GM21723 (cell line): ENCODE data around the gene AK4.
"Not testable (repeated sequence)": the region's sequence is repeated elsewhere in the genome, so short reads cannot be mapped to it uniquely, and the experiment has no call there.

Source experiments
- ATAC-seq: cut with Tn5 transposase; IDR thresholded peaks from one replicate; pipeline ENCODE4 v1.9.1; 2021; ENCODE audit warnings: mild to moderate bottlenecking, moderate library complexity; ENCODE audit not compliant: unreplicated experiment

Gene AK4

DNA sequence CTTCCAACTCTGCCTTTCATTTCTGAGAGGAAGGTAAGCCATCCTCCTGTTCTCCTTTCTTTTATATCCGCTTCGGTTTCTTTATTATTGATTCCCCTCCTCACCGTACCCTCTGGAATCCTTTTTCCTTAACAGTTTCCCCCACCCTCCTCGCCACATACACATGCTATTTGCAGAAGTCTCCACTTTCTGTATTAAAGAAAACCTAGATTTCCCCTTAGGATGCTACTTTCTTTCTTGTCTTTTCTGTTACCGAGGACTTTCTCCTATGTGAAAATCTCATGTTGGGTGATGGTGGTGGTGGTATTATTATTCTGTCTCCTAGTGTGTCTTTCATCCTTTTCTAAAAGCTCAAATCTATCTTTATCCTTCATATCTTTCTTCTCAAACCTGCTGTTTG, 62.3 kb downstream of the AK4 start:
- no peak for ATAC-seq

DNA sequence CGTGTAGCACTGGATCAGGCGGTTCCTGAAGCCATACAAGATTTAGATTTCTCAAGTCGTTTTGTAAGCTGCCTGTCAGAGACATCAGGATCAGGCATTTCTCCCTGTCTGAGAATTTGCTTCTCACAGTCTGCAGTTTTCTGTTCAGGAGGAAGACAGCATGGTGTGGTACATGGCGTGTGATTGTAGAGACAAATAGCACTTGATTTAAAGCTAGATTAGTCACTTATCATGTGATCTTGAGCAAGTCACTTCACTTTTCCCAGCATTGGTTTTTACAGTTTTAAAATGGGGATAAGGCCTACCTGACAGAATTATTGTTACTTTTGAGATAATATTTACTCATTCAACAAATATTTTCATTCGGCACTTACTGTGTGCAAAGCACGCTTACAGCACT, 63.3 kb downstream of the AK4 start:
- no peak for ATAC-seq

DNA sequence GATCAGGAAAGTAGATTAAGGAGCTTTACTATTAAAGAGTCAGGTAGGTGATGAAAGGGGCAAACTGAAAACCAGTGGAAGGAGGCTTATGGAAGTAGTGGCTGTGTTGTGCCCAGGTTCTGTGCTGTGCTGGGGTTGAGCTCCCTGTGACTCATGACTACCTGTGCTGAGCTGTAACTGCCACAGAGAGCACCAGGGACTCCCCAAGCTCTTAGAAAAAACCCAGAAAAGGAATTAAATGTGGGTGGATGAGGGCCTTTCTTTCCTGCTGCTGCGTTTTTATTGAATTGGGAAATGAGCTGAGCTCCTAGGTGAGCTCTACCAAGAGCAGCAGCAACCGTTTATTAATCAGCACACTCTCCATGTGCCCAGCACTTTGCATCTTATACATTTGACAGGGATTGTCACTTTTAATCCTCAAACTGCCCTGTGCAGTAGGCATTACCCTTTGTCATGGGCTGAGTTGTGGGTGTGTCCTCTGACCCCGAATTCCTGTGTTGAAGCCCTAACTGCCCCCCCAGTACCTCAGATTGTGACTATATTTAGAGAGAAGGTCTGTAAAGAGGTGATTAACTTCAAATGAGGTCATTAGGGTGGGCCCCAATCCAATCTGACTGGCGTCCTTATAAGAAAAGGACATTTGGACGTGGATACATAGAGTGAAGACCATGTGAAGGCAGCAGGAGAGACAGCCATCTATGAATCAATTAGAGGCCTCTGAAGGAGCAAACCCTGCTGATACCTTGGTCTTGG, 65.4 kb downstream of the AK4 start:
- no peak for ATAC-seq

DNA sequence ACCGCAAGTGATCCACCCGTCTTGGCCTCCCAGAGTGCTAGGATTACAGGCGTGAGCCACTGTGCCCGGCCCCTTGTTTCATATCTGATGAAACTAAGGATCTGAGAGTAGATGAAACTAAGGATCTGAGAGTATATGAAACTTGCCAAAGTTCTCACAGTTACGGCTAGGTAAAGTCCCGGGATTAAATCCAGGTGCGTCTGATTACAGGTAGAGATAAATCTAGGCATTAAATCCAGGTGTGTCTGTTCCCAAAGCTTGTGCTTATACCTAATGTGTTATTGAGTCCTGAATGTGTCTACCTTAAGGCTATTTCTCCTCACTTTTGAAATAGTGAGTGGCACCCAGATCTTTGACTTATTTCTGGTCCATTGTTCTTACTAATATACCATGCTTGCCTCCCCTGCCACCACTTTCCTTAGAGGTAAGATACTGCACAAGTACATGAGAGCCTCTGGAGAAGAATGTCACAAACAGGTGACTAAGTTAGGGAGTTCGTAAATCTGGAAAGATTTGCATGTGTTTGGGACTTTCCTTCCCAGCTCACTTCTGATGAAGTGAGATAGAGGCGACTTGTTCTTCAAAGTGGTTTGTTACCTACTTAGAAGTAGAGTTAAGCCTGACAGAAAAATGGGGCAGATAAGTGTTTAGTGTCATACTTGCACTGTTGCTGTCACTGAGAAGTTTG, 66.5 kb downstream of the AK4 start:
- ATAC-seq = no peak

DNA sequence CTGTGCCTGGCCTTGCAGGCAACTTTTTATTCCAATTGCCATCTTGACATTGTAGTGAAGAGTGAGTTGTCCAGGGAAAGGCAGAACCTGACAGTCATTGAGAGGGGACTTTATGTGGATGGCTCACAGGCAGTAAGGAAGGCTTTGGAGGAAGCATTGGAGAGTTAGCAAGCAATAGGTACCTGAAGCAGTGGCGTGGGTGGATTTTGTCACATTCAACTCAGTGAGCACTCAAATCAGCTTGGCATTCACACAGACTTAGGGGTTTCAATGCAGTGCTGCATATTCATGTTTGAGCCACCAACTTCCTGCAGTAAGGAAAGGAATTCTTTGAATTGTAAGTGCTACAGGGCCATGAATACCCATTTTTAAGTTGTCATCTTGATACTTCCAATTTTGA, 69.0 kb downstream of the AK4 start:
- no peak for ATAC-seq

DNA sequence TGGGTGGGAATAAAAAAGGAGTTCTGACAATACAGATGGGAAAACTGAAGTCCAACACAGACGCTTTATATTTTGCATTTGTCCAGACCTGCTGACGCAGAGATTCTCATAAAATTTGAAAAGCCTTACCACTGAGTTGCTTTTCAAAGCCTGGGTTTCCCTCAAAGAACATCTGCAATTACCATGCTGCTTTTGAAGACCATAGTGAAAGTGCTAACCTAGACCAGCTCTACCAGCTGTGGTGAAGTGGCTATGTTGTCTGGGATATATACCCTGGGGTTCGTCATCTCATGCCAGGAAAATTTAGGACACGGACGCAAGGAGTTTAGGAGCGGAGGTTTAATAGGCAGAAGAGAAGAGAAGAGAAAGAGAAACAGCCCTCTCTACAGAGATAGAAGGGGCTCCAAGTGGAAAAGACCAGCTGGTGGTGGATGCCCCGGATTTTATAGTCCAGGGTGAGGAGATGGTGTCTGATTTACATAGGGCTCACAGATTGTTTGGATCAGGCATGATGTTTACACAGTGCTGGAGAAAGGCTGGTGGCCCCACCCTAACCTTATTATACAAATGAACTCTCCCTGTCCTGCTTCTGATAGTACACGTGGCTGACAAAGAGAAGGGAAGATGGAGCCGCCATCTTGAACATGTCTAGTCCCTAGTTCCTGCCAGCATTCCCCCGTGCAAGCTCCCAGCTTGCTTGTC, 73.8 kb downstream of the AK4 start:
- no peak for ATAC-seq

DNA sequence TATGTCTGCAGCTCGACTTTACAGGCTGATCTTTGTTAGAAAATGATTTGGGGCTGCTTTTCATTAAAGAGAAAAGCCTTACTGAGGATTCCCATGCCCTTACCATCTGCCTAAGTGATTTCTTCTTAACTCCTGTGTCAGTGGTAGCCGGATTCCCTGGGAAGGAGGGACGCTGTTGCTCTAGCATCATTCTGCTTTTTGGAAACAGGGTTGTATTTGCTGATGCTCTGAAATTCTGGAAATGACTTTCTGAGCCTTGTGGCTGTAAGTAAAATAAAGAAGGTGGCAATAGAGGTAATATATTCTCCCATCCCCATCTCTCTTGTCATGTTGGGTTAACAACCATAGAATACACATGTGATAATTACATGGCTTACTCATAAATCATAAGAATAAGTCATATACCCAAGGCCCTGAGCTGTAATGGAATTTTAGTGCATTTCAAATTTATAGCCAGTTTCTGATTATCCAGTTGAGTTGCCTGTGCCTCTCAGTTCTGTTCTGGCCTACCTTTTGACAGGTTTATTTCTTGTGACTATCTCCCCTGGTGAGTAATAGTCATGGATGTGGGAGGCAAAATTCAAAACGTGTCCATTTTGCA, 74.4 kb downstream of the AK4 start:
- ATAC-seq = no peak

DNA sequence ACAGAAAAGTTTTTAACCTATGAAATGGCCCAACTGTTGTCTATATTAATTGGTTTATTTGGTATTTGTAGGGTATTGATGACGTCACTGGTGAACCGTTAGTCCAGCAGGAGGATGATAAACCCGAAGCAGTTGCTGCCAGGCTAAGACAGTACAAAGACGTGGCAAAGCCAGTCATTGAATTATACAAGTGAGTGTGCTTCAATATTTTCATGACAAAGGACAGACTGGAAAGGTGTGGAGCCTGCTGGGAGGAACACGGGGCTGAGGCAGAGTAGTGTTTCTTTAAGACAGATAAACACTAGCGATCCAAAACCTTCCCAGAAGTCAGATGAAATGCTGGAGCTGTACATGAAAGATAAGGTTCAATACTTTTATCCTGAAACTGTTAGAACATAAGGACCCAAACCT, 76.7 kb downstream of the AK4 start:
- no peak for ATAC-seq

DNA sequence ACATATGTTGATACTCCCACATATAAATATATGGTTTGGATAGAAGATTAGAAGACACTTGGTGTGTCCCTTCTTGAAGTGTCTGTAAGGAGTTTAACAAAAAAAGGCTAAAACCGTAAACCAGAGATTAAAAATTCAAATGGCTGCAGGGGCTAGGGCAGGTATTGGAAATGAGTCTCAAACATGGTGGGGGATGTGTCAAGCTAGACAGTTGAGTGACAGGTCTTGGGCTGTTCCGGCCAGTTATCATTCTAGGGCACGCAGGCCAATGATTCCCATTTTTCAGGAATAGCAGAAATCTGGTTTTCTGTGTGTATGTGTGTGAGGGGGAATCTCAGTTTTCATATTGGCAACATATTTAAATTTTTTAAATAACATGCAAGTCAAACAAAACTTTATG, 77.2 kb downstream of the AK4 start:
- ATAC-seq = no peak

DNA sequence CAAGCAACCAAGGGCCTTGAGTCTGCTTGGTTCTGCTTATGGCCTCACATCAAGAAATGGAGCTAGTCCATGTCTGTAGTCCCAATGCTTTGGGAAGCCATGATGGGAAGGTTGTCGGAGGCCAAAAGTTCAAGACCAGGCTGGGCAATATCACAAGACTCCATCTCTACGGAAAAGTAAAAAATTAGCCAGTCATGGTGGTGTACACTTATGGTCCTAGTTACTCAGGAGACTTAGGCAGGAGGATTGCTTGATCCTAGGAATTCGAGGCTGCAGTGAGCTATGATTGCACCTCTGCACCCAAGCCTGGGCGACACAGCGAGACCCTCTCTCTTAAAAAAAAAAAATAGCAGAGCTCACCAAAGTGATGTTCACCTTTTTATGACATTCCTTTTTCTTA, 81.2 kb downstream of the AK4 start:
- no peak for ATAC-seq

DNA sequence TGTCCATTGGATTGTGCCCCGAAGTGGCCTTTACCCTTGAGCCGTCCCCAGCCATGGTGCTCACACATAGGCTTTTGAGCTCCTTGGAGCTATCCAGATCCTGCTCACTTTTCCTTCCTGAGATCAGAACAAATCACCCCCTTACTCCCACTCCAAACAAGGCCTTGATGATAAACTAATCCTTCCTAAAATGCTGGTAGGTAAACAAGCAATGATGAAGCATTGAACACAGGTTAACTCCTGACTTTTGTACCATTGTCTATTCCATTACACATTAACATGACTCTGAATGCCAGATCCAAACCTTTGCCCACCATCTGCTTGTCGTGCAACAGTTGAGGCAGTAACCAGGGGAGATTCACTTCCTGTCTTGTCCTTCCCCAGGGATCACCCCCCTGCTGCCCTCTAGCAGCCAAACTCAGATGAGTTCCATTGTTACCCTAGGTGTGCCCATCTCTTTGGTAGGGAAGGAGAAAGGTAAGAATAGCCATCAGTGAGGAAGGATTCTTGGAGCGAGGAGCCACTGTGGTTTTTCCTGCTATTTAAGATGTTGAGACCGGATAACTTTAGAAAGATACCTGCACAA, 81.8 kb downstream of the AK4 start:
- ATAC-seq = no peak

DNA sequence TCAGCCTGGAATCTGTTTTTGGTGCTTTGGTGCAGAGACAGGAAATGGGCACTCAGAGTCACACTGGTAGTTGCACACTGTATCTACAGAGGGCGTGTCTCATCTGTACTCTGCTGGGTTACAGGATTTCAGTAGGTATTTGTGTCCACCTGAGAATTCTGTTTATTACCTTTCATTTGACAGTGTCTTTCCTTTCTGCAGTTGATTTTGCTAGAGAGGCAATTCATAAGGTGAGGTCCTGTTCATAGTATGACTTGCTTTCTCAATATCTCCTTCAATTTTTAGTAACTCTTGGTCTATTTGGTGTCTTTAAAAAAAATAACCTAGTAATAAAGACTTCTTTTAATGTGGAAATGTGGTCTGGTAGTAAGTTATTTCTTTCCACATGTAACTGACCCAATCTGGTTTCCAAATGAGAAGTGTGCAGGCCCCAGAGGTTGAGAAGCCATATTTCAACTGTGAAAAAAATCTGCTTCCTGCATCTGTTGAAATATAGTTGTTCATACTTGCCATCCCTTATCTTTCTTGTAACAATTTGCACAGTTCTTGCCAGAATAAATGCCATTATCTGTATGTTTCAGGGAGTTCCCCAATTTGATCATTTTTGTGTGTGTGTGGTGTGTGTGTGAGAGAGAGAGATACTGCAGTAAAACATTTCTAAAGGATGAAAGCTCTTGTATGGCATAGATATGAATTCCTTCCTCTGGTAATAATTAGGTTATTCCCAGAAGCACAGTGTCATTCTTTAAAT, 82.9 kb downstream of the AK4 start:
- peak; percentile 75 for ATAC-seq

DNA sequence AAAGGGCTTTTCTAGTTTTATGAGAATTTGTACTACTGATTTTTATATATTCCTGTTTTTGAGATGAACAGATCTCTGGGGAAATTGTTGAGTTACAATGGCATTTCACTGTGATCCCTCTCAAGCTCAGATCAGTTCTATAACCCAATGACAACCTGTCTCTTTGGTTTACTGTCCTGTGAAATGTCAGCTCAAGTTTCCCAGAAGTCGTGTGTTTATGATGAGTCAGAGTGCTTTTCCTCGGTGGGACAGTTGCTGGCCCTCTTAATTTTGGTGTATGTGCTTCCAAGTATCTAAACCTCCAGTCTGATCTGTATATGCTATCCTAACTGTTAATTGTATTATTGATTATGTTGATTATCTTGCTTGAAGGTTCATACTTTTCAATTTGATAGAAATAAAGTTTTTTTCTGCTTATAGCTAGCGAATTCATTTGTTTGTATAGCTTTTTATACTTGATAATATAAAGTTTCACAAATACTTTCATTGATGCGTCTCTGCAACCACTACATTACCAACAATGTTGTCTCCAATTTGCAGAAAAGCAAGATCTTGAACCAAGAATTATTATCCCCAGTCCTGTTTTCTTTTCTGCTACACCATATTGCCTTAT, 83.8 kb downstream of the AK4 start:
- ATAC-seq = no peak

DNA sequence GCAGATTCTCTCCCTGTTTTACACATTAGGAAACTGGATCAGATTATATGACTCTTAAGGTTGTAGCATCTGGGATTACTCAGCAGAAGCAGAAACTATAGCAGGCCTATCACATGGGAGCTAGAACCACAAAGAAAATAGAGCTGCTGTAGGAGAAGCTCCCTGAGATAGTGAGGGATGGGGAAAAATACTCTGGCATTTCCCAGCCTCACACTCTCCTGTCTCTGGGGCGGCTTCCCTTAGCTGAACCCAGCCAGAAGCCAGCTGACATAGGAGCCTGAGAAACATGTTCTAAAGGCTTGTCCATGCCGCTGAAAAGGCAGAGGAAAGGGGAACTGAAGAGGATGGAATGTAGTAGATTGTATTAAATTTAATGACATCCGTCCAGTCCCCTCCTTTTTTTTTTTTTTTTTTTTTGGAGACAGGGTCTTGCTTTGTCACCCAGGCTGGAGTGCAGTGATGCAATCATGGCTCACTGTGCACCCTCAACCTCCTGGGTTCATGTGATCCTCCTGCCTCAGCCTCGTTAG, 84.5 kb downstream of the AK4 start:
- ATAC-seq = no peak

DNA sequence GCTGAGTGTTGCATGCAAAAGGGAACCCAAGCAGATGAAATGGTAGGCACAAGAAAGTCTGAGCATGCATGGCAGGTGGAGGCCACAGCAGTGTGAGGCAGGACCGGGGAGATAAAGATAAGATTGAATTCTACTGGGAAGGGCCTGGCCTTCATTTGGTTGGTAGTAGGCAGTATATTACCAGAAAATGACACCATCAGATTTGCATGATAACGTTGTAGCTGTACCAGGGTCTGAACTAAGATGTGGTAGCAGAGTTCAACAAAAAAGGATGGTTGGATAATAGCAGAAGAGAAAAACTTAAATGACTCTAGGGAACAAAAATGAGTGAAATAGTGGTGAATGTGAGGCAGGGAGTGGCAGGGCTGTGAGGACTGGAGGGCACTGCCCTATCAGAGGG, 85.8 kb downstream of the AK4 start:
- ATAC-seq = no peak

DNA sequence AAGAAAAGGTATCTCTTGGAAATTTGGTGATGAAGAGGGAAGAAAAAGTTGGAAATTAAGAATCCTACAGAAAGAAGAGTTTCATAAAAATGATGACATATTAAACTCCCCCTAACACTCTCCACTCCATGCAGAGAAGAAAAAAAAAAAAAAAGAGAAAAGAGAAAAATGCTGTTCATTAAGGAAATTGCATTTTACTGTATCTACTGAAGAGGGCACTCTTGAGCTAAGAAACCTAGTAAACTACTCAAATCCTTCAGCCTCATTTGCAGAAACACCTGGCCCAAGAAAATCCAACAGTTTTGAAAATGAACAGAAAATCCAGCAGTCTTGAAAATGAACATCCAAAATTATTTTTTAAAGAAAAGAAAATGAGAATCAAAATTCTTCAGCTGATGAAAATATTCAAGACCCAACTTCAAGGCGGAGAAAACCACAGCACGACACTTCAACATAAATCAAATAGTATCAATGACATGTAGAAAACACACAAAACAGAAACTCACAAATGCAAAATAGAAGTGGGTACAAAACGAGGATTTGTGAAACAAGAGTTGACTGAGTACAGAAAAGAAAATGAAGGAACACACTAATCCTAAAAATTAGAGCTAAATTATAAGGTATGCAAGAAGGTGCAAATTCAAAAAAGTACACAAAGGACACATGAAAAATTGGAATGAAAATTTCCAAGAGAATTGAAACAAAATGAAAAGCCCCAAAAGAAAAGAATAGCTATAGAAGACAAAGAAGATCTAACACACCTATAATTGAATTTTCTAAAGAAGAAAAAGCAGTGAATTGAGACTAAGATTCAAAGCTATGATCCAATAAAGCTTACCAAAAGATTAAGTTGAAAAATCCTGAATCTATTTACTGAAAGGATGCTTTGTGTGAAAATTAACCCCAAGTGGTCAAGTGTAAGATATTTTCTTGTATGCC, 88.1 kb downstream of the AK4 start:
- no peak for ATAC-seq

DNA sequence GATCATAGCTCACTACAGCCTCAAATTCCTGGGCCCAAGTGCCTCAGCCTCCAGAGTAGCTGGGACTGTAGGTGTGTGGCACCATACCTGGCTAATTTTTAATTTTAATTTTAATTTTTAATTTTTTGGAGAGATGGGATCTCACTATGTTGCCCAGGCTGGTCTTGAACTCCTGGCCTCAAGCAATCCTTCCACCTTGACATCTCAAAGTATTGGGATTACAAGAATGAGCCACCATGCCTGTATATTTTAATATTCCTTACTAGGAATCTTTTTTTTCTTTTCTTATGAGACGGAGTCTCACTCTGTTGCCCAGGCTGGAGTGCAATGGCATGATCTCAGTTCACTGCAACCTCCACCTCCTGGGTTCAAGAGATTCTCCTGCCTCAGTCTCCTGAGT, 89.1 kb downstream of the AK4 start:
- ATAC-seq = not testable (repeated sequence)

DNA sequence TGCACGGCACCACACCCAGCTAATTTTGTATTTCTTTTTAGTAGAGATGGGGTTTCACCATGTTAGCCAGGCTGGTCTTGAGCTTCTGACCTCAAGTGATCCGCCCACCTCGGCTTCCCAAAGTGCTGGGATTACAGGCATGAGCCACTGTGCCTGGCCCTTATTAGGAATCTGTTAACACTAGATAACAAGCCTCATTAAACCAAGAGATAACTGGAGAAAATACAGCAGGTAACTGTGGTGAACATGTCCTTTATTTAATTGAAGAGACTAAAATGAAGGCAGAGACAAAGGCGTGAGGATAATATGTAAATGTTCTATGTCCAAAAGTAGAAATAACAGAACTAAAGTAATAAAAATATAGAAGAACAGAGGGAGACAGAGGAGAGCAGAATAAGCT, 89.5 kb downstream of the AK4 start:
- ATAC-seq = no peak

DNA sequence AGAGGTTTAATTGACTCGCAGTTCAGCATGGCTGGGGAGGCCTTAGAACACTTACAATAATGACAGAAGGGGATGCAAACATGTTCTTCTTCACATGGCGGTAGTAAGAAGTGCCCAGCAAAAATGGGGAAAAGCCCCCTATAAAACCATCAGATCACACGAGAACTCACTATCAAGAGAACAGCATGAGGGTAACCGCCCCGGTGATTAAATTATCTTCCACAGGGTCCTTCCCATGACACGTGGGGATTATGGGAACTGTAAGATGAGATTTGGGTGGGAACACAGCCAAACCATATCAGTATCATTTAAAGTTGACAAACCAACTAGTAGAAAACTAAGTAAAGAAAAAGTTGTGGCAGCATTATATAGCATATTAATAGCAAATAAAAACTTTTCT, 90.0 kb downstream of the AK4 start:
- no peak for ATAC-seq
